Endothelial cell of hepatic sinusoid (primary cell): ENCODE data around the gene ACOT8.
"Not testable (repeated sequence)": the region's sequence is repeated elsewhere in the genome, so short reads cannot be mapped to it uniquely, and the experiment has no call there.

Experiments used
- in situ Hi-C: cut with HindIII; loops from 2 replicates; pipeline ENCODE4 v1.10.0; 2017; ENCODE audit warnings: low sequenced_read_pairs

ACOT8 gene

DNA sequence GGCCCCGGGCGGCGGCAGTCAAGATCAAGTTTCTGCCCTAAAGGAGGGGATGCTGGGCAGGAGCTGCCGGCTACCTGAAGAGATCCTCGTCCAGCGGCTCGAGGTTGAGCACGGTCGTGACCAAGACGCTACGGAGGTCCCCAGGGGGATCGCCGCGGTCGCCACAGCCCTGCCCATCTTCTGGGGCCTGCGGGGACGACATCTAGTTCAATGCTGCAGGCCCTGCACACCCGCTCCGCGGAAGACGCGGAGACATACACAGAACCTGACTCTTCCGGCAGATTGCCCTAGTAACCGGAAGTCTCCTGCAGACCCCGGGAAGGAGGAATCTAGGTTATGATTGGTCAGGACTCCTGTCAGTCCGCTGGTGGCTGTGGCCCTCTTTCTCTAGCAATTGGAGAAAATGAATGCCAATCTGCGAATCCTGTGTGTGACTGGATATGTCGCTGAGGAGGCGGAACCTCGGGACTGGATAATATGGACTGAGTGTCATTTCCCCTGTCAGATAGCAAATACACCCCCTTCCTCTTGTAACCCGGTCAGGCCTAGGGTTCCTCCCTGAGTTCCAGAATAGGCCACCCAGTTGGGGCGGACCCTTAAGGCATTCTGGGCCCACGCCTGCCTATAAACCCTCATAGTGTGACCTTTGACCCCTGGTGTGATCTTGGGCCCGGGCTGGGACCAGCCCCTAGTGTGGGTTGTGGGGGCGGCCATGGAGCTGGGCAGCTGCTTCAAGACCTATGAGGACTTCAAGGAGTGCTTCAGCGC lies at the start of gene ACOT8, which contains the start of gene ZSWIM3:
TSS of gene ACOT8 (minus strand) at position 279 of the 768 bp plus-strand sequence. CDS start at position 202, 77 bp downstream.
TSS of gene ZSWIM3 (plus strand) at position 501 of the 768 bp plus-strand sequence. CDS start at position 713, 212 bp downstream.
- in situ Hi-C loops, result no loop called here

DNA sequence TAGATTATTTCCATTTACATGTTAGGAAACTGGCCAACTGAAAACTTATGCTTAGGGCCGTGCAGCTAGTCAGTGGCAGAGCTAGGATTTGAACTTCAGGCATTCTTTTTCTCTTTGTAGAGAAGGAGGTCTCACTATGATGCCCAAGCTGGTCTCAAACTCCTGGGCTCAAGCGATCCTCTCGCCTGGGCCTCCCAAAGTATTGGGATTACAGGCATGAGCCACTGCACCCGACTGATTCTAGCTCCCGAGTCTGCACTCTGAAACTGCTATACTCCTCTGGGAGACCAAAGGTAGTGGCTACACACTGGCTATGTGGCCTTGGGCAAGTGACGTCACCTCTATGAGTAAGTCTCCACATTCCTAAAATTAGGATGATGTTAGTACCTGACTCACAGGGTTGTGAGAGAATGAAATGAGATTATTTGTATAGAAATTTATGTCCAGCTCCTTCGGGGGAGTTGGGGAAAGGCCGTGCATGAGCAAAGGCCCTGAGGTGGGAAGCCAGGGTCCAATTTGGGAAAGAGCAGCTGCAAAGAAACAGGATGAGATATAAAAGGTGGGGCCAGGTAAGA lies 48.4 kb upstream of the ACOT8 start:
- in situ Hi-C loops, result no loop called here

DNA sequence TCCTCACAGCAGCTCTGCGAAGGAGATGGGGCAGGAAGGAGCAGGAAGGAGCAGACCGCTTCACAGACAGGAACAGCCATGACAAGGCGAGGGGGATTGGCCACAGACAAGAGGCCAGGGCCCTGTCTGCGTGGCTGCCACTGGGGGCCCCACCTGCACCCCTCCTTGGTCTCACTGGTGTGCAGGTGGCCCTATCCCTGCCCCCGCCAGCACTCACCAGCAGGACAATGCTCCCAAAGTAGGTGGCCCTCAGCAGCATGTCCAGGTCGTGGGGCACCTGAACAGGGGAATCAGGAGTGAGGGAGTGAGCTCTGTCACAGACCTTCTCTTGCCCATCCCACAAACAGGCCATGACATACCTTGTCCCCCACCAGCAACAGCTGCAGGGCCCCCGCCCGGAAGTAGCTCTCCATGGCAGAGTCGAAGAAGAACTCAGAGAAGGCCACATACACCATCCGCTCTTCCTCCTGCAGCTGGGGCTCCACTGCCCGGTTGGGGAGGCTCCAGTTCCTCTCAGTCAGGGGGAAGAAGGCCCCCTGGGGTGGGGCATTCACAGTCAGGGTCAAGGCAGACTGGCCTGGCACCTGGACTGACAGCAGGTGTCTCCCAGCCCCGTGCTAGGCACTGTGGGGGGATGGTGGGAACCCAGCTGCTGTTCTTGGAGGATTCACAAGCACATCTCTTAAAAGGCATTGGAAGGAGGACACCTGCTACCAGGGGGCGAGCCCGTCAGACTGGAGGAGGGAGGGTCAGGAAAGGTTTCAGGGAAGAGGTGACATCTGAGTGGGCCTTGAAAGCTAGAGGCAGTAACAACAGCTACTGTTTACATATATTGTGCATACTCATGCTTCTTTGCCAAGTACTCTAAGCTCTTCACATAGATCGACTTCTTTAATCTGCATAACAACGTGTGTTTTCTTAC lies 47.7 kb upstream of the ACOT8 start:
- in situ Hi-C loops, result no loop called here

DNA sequence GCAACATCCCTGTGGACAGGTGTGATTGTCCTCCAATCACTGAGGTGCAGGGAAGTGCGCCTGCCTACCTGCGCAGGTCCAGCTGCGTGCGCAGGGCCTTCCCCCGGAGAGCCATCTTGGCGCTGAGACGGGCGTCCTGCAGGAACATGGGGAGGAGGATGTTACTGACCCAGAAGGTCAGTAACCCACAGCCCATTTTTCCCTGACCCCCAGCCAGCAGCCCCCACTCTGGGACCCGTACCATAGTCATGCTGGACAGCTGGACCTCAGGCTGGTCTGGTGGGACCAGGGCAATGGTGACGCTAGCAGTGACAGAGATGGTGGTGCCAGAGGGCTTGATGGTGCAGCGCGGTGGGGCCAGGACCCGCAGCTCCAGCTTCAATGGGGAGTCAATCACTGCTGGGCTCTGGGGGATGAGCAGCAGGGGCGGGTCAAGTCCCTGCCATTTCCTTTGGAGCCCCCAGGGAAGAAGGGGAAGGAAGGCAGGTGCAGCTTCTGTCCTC lies 45.1 kb upstream of the ACOT8 start:
- in situ Hi-C loops, result no loop called here

DNA sequence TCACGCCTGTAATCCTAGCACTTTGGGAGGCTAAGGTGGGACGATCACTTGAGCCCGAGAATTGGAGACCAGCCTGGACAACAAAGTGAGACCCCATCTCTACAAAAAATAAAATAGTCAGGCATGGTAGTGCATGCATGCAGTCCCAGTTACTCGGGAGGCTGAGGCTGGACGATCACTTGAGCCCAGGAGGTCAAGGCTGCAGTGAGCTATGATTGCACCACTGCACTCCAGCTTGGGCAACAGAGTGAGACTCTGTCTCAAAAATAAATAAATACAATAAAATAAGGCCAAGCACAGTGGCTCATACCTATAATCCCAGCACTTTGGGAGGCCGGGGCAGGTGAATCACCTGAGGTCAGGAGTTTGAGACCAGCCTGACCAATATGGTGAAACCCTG lies 44.1 kb upstream of the ACOT8 start:
- in situ Hi-C loops, result not testable (repeated sequence)

DNA sequence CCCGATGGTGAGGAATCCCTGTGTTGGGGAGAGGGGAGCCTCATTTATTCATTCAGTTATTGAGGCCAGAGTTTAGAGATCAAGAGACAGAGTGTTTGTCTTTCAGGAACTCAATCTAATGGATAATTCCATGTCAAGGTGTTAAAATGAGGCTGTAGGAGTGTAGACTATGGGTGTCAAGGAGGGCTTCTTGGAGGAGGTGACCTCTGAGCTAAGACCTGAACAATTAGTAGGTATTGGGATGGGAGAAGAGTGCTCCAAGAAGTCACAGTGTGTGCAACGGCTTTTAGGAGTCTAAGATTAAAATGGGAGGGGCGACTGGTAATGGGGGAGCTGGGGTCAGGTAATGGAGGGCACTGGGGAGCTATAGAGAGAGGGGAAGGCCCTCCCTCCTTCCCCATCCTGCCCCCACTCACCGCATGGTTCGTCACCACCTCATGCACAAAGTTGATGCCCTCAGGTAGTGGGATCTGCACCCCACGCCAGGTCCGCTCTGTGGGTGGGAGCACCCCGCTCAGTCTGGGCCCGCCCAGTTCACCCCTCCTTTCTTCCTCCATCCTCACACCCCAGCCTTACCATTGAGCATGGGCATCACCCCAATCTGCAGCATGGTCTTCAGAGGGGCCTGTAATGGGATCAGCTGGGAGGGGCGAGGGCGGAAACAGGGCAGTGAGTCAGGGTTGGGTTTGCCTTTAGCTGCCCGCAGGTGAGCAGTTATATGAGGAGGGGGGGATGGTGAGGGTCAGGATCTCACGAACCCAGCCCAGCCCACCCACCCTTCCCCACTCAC lies 42.0 kb upstream of the ACOT8 start:
- in situ Hi-C loops, result no loop called here

DNA sequence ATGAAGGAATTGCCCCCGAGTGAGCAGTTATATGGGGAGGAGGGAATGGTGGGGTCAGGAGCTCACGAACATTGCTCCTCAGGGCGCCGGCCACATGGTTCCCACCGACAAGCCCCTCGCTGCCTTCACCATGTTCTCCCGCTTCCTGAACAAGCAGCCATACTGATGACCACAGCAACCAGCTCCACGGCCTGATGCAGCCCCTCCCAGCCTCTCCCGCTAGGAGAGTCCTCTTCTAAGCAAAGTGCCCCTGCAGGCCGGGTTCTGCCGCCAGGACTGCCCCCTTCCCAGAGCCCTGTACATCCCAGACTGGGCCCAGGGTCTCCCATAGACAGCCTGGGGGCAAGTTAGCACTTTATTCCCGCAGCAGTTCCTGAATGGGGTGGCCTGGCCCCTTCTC lies 41.1 kb upstream of the ACOT8 start:
- in situ Hi-C loops, result no loop called here

DNA sequence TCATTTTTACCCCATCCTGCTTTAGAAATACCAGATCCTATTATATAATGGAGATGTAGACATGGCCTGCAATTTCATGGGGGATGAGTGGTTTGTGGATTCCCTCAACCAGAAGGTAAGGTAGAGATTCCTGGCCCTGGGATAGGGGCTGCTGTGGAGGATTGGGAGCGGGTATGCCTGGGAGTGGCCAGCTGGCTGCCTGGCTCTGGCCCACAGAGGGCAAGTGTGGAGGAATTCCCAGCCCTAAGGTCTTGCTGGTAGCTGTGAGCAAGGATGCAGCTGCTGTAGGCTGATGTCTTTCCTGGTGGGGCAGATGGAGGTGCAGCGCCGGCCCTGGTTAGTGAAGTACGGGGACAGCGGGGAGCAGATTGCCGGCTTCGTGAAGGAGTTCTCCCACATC lies 40.5 kb upstream of the ACOT8 start:
- in situ Hi-C loops, result no loop called here

DNA sequence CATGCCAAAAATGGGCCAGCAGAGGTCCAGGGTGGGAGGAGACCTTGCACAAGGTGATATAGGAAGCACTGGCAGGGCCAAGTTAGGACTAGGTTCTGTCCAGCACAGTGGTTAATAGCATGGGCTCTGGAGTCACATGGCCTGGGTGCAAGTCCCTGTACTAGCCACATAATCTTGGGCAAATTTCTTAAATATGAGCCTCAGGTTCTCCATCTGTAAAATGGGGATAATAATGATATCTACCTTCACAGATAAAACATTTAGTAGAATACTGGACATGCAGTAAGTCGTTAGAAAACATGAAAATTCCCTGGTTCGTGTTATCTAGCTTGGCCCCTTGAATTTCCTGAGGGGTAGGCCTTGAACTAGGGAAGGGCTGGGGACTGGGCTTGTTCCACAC lies 40.1 kb upstream of the ACOT8 start:
- in situ Hi-C loops, result no loop called here

DNA sequence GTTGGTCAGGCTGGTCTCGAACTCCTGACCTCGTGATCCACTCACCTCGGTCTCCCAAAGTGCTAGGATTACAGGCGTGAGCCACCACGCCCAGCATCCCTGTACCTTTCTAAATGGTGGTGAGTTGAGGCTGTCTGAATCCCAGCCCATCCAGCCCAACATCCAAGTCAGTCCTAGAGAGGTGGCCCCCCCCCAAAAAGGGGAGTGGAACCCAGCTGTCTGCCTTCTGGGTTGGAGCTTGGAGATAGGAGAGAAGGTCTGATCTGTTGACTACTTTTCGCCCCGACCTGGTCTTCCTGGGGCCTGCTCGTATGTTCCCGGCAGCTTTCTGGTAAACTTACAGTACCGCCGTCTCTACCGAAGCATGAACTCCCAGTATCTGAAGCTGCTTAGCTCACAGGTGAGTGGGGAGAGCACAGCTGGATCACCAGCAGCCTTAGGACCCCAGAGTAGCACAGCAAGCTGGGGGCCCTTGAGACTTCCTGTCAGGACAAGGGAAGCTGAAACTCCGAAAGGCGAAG lies 39.5 kb upstream of the ACOT8 start:
- in situ Hi-C loops, result no loop called here

DNA sequence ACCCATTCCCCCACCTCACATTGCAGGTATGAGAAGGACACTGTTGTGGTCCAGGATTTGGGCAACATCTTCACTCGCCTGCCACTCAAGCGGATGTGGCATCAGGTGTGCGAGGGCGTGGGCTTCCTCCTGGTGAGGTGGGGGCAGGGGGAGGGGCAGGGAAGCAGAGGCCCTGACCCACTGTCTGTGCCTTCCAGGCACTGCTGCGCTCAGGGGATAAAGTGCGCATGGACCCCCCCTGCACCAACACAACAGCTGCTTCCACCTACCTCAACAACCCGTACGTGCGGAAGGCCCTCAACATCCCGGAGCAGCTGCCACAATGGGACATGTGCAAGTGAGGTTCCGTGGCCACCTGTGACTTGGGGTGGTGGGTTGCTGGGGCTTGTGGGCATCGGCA lies 37.6 kb upstream of the ACOT8 start:
- in situ Hi-C loops, result loop anchor here (5.0 kb wide), 1 partner anchor 48 kb away; no protein-coding TSS in a partner anchor

DNA sequence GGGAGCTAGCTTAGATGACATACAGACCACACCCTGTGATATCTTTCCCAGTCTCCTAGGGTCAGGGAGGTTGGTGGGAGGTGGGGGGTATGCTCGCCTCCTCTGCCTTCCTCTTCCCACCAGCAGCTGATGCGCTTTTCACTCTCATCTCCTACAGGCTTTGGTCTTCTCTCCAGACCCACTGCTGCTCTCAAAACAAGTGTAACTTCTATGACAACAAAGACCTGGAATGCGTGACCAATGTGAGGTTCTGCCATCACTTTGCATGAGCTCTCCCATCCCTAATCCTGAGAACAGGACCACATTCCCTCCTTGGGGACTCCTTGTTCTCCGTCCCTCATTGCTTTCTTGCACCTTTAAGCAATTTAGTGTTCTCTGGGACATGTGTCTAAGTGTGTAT lies 36.6 kb upstream of the ACOT8 start:
- in situ Hi-C loops, result loop anchor here (5.0 kb wide), 1 partner anchor 48 kb away; no protein-coding TSS in a partner anchor

DNA sequence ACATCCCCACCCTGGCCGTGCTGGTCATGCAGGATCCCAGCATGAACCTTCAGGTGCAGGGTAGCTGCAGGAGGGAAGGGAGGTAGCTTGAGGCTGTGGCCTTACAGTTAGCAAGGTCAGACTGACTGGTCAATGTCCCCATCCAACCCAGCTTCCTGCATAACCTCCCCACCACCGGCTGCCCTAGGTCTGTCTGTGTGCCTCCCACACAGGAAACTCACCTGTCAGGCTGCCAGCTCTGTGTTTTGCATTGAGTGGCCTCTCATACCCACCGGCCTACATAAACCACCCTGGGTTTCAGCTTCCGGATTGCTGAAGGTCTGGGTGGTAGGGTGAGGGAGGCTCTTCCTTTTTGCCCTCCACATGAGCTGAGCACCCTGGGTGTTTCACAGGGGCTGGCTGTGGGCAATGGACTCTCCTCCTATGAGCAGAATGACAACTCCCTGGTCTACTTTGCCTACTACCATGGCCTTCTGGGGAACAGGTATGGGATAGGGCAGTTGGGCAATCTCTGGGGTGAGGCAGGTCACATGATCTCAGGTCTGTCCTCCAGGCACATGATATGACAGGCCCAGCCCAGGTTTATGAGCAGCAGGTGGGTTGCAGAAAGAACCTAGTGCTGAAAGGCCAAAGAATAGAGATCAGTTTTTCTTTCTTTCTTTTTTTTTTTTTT lies 35.8 kb upstream of the ACOT8 start:
- in situ Hi-C loops, result loop anchor here (5.0 kb wide), 1 partner anchor 49 kb away; no protein-coding TSS in a partner anchor

DNA sequence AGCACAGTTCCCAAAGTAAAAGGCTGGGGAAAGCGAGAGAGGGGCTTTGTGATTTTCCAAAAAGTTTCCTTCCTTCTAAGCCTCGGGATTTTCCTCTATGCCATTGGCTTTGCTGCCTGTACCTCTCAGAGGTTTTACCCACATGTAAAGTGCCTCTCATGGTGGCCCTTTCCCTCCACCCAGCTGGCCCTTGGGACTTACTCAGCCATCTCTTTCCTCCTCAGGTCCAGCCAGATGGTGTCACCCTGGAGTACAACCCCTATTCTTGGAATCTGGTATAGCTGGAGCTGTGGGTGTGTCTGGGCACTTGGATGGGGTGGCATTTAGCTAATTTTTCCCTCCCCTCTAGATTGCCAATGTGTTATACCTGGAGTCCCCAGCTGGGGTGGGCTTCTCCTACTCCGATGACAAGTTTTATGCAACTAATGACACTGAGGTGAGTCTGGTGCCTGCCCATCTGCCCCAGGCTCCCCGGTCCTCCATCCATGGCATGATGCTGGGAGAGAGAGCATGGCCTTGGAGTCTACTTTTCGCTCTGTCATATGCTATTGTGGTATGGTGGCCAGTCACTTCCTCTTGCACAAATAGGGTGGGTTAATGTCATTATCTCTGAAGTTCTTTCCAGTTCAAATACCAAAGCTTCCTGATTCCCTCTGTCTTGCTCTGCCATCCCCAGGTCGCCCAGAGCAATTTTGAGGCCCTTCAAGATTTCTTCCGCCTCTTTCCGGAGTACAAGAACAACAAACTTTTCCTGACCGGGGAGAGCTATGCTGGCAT lies 35.0 kb upstream of the ACOT8 start:
- in situ Hi-C loops, result loop anchor here (5.0 kb wide), 1 partner anchor 50 kb away; no protein-coding TSS in a partner anchor

DNA sequence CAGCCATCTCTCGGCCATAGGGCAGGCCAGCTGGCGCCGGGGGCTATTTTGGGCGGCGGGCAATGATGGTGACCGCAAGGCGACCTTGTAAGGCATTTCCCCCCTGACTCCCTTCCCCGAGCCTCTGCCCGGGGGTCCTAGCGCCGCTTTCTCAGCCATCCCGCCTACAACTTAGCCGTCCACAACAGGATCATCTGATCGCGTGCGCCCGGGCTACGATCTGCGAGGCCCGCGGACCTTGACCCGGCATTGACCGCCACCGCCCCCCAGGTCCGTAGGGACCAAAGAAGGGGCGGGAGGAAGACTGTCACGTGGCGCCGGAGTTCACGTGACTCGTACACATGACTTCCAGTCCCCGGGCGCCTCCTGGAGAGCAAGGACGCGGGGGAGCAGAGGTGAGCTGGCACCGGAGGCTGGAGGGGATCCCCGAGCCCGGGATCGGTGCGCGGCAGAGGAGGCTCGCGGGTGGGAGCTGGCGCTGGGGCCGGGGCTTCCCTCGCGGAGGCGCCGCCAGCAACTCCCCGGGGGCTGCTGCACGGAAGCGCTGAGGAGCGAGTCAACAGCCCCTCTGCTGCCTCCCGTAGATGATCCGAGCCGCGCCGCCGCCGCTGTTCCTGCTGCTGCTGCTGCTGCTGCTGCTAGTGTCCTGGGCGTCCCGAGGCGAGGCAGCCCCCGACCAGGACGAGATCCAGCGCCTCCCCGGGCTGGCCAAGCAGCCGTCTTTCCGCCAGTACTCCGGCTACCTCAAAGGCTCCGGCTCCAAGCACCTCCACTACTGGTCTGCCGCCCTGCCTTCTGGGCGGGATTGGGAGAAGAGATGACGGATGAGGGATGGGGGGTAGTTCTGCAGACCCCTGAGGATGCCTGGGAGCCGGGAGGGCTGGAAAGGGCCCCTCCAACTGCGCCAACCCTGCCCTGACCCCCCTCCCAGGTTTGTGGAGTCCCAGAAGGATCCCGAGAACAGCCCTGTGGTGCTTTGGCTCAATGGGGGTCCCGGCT lies 34.1 kb upstream of the ACOT8 start, which contains the start of the genes CTSA and NEURL2:
TSS of gene CTSA (plus strand) at position 351 of the 999 bp plus-strand sequence. CDS start at position 585, 234 bp downstream.
TSS of gene NEURL2 (minus strand) at position 224 of the 999 bp plus-strand sequence. CDS start at position 7, 217 bp downstream.
- in situ Hi-C loops, result loop anchor here (5.0 kb wide), 1 partner anchor 51 kb away; no protein-coding TSS in a partner anchor

DNA sequence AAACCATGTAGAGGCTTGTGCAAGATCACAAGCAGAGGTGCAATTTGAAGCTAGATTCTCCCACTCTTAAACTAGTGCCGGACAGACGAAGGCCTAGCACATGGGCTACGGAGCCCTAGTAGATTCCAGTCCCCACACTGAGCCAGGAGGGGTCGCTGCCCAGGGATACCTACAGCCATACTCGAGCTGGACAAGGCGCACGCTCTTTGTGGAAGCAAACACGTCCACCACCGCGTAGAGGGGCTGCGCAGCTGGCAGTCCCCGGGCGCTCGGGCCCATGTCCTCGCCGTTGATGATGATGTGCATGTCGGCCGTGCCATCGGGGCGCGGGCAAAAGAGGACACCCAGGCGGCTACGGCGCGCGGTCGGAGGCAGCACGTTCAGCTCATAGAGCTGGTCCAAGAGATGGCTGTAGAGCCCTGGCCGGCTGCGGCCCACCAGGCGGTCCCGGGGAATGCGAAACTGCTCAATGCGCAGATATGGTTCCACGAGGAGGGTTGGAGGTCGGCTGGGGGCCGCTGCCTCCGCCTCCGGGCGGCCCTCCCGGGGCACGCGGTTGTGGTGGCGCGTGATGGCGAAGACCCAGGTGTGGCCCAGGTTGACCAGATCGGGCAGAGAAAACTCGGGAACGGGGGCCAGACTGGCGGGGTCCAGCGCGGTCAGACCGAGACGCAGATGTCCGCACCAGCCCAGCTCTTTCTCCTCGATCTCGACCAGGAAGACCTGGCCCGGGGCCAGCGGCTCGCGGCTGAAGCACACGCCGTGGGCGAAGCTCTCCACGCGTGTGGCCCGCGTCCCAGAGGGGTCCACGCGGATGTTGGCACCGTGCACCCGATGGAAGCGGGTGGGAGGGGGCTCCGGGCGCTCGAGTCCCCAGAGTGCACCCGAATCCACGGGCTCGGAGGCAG lies 33.1 kb upstream of the ACOT8 start:
- in situ Hi-C loops, result loop anchor here (5.0 kb wide), 1 partner anchor 52 kb away; no protein-coding TSS in a partner anchor
